ENCODE data around the gene TNPO2.
"Not testable (repeated sequence)": the region's sequence is repeated elsewhere in the genome, so short reads cannot be mapped to it uniquely, and the experiment has no call there.

The TNPO2 gene

DNA sequence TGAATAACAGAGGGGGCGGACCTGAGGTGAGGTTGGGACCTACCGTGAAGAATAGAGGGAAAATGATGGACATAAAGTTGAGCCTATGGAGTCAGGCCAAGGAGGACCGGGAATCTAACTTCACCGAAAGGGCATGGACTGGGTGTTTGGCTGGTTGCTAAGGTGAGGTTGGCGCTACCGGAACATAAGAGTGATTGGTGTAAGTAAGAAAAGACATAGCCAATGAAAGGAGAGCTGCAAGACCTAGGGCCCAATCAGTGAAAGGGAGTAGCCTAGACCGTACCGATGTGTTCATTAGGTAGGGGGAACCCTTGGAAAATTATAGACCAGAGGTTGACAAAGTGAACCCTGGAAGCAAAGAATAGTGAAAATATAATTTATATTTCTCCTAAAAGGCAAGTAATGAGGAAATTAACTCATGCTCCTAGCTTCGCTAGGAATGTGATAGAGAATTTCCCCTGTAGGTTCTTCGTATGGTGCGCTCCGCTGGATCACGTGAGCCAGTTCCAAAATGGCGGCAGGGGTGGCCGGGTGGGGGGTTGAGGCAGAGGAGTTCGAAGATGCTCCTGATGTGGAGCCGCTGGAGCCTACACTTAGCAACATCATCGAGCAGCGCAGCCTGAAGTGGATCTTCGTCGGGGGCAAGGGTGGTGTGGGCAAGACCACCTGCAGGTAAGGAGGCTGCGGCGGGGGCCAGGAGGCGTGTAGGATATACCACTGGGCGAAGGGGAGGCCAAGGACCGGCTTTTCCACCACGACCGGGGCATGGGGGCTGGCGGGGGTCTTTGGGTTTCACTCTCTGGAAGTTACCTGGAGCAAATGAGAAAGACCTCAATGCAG lies 13.5 kb upstream of the TNPO2 start, which contains the start of gene GET3:
TSS of gene GET3 (plus strand) at position 503 of the 840 bp plus-strand sequence. CDS start at position 512, 9 bp downstream.
- DNase-seq (ENCODE audit: low read depth): peak; percentile 98

GRCh38 chr19:12733369-12734214 lies 9.9 kb upstream of the TNPO2 start:
- no peak for DNase-seq (ENCODE audit: low read depth)

GRCh38 chr19:12731337-12731736 lies 7.6 kb upstream of the TNPO2 start:
- no peak for DNase-seq (ENCODE audit: low read depth)

DNA sequence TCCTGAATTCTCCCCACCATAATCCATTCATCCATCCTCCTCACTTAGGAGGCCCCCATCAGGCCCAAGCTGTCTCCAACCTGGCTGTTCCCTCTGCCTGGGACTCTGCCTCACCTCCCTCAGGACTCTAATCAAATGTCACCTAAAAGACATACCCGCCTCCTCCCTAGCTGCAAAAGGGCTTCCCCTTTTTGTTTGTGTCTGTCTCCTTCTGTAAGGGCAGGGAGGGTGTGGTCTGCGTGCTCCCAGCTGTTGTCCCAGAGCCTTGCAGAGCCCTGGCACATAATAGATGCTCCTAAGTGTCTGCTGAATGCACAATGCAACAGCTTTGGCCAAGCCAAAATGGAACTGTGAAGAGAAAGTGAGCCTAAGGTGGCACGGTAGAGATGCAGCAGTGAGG lies 6.3 kb upstream of the TNPO2 start:
- DNase-seq (ENCODE audit: low read depth): no peak

GRCh38 chr19:12727745-12728433 lies 4.2 kb upstream of the TNPO2 start:
- no peak for DNase-seq (ENCODE audit: low read depth)

- DNase-seq (ENCODE audit: low read depth): no peak
These were observed 3.2 kb upstream of the TNPO2 start for GRCh38 chr19:12726988-12727316.

DNA sequence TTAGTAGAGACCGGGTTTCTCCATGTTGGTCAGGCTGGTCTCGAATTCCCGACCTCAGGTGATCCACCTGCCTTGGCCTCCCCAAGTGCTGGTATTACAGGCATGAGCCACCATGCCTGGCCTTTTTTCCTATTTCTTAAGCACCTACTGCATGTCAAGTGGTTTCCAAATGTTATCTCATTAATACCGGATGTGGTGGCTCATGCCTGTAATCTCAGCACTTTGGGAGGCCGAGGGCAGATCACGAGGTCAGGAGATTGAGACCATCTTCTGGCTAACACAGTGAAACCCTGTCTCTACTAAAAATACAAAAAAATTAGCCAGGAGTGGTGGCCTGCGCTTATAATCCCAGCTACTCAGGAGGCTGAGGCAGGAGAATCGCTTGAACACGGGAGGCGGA lies 1.9 kb upstream of the TNPO2 start:
- DNase-seq (ENCODE audit: low read depth): not testable (repeated sequence)

DNA sequence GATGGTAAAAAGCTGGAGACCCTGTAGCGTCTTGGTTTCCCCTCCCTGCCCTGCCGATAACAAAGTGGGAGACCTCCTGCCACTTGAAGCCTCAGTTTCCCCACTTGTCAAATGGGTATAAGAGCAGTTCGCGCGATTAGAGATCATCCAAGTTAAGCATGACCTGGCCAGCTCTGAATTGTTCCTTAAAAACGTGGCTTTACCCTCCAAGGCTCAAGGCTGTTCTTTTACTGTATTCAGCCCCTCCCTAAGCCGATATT lies 421 bp downstream of the TNPO2 start:
- no peak for DNase-seq (ENCODE audit: low read depth)

- peak; percentile 99 for DNase-seq (ENCODE audit: low read depth)
These were observed 959 bp downstream of the TNPO2 start for GRCh38 chr19:12722566-12723380.

DNA sequence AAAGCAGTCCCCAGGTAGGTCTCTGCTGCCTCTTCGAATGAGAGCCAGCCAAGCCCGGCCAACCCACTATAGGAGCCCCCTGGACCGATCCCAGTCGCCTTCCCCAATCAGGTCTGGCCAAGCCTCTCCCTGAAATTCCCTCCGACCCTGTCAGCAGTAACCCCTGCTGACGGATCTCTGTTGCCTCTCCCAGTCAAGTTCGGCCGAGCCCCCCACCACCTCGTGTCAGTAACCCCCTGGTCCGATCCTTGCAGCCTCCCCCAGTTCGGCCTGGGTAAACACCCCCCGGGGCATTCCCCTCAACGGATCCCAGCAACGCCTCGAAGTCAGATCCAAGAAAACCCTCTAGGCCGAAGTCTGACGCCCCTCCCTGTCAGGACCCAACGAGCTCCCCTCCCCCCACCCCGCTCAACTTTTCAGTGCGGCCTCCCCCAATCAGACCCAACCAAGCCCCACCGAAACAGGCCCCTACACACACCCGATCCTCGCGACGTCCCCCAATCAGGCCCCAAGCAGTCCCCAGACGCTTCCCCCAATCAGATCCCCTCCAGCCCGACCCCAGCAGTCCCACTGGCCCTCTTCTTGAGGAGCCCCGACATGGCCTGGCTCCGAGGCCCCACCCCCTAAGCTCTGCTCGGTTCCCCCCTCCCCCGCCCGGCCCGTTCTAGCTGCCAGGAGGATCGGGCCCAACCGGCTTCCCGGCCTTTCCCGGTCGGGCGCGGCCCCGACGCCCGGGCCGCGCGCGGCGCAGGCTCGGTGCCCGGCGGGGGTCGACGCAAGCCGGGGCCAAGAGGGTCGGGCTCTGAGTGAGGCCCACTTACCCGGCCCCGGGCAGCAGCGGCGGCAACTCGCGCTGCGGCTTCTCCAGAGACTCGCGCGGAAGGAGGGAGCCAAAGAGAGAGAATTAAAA lies 1.8 kb downstream of the TNPO2 start:
- DNase-seq (ENCODE audit: low read depth): no peak

DNA sequence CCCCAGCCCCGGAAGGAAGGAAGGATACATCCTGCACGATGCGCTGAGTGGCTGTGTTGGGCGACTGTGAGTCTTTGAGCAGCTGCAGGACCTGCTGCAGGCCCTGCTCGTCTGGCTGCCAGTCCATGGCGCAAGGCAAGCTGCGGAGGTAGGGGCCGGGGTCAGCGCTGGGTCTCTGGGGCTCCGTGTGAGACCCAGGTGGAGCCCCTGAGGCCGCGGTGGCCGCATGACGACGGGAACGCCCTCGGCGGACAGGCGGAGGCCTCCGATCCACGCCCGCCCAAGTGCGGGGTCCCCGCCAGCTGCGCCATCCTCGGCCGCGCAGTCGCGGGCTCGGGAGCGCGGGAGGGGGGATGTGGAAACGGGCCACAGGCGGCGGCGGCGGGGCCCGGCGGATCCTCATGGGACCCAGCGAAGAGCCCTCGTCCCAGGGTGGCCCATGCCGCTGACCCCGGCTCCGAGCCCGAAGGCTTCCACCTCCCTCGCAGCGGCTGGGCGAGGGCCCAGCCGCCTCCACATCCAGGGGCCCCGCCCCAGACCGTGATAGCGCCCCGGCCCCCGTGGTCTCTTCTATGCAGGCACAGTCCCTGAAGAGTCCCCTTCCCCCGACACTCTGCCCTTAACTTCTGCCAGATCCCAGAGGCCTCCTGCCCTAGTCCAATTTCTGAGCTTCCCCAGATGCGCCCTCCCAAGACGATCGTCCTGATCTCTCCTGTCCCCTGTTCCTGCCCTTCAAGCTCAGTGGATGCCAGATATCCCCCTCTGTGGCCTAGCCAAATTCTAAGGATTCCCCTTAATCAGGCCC lies 2.7 kb downstream of the TNPO2 start:
- no peak for DNase-seq (ENCODE audit: low read depth)

- DNase-seq (ENCODE audit: low read depth): no peak
These were observed 3.4 kb downstream of the TNPO2 start for GRCh38 chr19:12720296-12720695.

DNA sequence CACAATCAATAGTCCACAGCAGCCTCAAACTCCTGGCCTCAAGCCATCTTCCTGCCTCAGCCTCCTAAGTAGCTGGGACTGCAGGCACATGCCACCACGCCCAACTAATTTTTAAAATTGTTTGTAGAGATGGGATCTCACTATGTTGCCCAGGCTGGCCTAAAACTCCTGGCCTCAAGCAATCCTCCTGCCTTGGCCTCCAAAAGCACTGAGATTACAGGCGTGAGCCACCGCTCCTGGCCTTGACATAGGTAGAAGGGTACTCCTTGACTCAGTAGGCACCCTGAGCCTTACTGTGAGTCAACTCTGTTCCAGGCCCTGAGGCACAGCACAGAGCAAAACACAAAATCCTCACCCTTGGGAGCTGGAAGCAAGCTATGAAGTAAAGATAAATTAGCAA lies 7.8 kb downstream of the TNPO2 start:
- no peak for DNase-seq (ENCODE audit: low read depth)

DNA sequence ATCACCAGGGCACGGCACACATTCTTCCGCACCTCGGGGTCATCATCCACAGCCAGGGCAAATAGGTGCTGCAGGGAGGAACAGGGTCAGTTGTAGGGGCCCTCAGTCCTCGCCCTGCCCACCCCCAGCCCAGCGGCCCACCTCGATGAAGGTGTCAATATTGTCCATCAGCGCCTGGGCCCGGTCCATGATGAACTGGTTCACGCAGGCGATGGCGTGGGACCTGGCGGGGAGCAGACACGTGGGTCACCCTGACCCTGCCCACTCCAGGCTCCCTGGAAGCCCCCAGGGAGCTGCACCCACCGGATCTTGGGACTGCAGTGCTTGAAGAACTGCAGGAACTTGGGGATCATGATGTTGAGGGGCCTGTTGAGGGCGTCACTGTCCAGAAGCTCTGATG lies 8.6 kb downstream of the TNPO2 start:
- no peak for DNase-seq (ENCODE audit: low read depth)

DNA sequence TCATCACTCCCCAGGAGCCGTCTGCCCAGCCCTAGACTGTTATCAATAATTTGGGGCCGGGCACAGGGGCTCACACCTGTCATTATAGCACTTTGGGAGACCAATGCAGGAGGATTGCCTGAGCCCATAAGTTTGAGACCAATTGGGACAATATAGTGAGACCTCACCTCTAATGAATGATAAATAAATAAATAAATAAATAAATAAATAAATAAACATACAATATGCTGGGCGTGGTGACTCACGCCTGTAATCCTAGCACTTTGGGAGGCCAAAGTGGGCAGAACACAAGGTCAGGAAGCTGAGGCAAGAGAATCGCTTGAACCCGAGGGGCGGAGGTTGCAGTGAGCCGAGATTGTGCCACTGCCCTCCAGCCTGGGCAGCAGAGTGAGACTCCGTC lies 10.4 kb downstream of the TNPO2 start:
- DNase-seq (ENCODE audit: low read depth): not testable (repeated sequence)

GRCh38 chr19:12712077-12712476 lies 11.7 kb downstream of the TNPO2 start:
- DNase-seq (ENCODE audit: low read depth): not testable (repeated sequence)

GRCh38 chr19:12711187-12711586 lies 12.5 kb downstream of the TNPO2 start:
- DNase-seq (ENCODE audit: low read depth): no peak

GRCh38 chr19:12708641-12709040 lies 15.1 kb downstream of the TNPO2 start:
- no peak for DNase-seq (ENCODE audit: low read depth)

GRCh38 chr19:12706332-12706718 lies 17.4 kb downstream of the TNPO2 start:
- no peak for DNase-seq (ENCODE audit: low read depth)
